ENCODE measurements around the gene SOCS6. TPM values are rescaled to one million over a fixed set of nuclear protein-coding genes. Genes with fewer than 3 reads are reported as not detected.
"Not testable (repeated sequence)": the region's sequence is repeated elsewhere in the genome, so short reads cannot be mapped to it uniquely, and the experiment has no call there.

The SOCS6 gene
- total RNA-seq, 1 donor from 2014 or later, result 12.3 TPM

- H3K4me3 ChIP-seq (ENCODE audit: low read depth, low read length), result no peak overlapping the region
- TF ChIP-seq CTCF (conservative IDR thresholded peaks at IDR 0.05; ENCODE audit: low read depth, low read length), result no peak
- peak; percentile 71 for DNase-seq (ENCODE audit: low read depth)
Measured at GRCh38 chr18:70337139-70337972, 48.5 kb downstream of the SOCS6 start.

GRCh38 chr18:70338890-70339289, 50.0 kb downstream of the SOCS6 start:
- no peak for TF ChIP-seq CTCF (conservative IDR thresholded peaks at IDR 0.05; ENCODE audit: low read depth, low read length)
- H3K4me3 ChIP-seq (ENCODE audit: low read depth, low read length), result no peak overlapping the region
- no peak for DNase-seq (ENCODE audit: low read depth)

- TF ChIP-seq CTCF (conservative IDR thresholded peaks at IDR 0.05; ENCODE audit: low read depth, low read length), result no peak
- H3K4me3 ChIP-seq (ENCODE audit: low read depth, low read length), result no peak overlapping the region
- no peak for DNase-seq (ENCODE audit: low read depth)
Measured at GRCh38 chr18:70339915-70340314, 51.1 kb downstream of the SOCS6 start.

- not testable (repeated sequence) for DNase-seq (ENCODE audit: low read depth); H3K4me3 ChIP-seq (ENCODE audit: low read depth, low read length)
Measured at GRCh38 chr18:70348481-70348880, 59.6 kb downstream of the SOCS6 start.

GRCh38 chr18:70349316-70349715, 60.5 kb downstream of the SOCS6 start:
- no peak for DNase-seq (ENCODE audit: low read depth)
- H3K4me3 ChIP-seq (ENCODE audit: low read depth, low read length), result no peak overlapping the region
- no peak for TF ChIP-seq CTCF (conservative IDR thresholded peaks at IDR 0.05; ENCODE audit: low read depth, low read length)

GRCh38 chr18:70354080-70354479, 65.2 kb downstream of the SOCS6 start:
- TF ChIP-seq CTCF (conservative IDR thresholded peaks at IDR 0.05; ENCODE audit: low read depth, low read length), result no peak
- H3K4me3 ChIP-seq (ENCODE audit: low read depth, low read length), result no peak overlapping the region
- no peak for DNase-seq (ENCODE audit: low read depth)

- no peak for DNase-seq (ENCODE audit: low read depth)
- no peak overlapping the region for H3K4me3 ChIP-seq (ENCODE audit: low read depth, low read length)
- no peak for TF ChIP-seq CTCF (conservative IDR thresholded peaks at IDR 0.05; ENCODE audit: low read depth, low read length)
Measured at GRCh38 chr18:70354771-70355170, 65.9 kb downstream of the SOCS6 start.

Data from epithelial cell of proximal tubule (primary cell).